Measurements from ENCODE around the gene FGF18. TPM values are rescaled to one million over a fixed set of nuclear protein-coding genes. Genes with fewer than 3 reads are reported as not detected.

Gene FGF18
- total RNA-seq, 3 donors from 2014 or later (not counting 1 experiment from before 2014, with no cell fraction given): 0.16 to 0.25 (median 0.23) TPM

- no peak overlapping the region for H3K27ac ChIP-seq (ENCODE audit: low read length)
- H3K4me3 Mint-ChIP-seq: no peak overlapping the region
- H3K27ac Mint-ChIP-seq: no peak overlapping the region
- ATAC-seq: no peak
- no peak for DNase-seq
- no peaks in the 10 kb centered on the region for H3K9me3 Mint-ChIP-seq
- intact Hi-C loops (cut with micrococcal nuclease): loop anchor here (10.0 kb wide), 1 partner anchor 811 kb away; no protein-coding TSS in a partner anchor
- no peak for TF ChIP-seq CTCF (IDR thresholded peaks at IDR 0.05)
- 88% methylated on average over 21 of the region's 21 CpGs for WGBS (ENCODE audit: insufficient coverage)
- peaks cover 0 to 15% of the 10 kb centered on the region in 2 donors for H3K4me1 Mint-ChIP-seq
- H3K36me3 Mint-ChIP-seq: no peaks in the 10 kb centered on the region
- no peaks in the 10 kb centered on the region for H3K36me3 ChIP-seq (ENCODE audit: control insufficient read depth, insufficient read depth, low read length)
- peaks cover 7 to 9% of the 10 kb centered on the region in 2 donors for H3K27me3 Mint-ChIP-seq (ENCODE audit: low read depth in 2 of 2)
- H3K4me3 ChIP-seq (ENCODE audit: low read length): no peak overlapping the region
- no peaks in the 10 kb centered on the region for H3K9me3 ChIP-seq (ENCODE audit: control insufficient read depth, insufficient read depth, low read length)
- peaks cover 12% of the 10 kb centered on the region for H3K4me1 ChIP-seq (ENCODE audit: control insufficient read depth, insufficient read depth, low read length)
- H3K27me3 ChIP-seq (ENCODE audit: control insufficient read depth, insufficient read depth, low read length): no peaks in the 10 kb centered on the region
Measured at GRCh38 chr5:171483551-171484135, 64.2 kb downstream of the FGF18 start.

GRCh38 chr5:171484460-171484899, 65.0 kb downstream of the FGF18 start:
- H3K9me3 Mint-ChIP-seq: no peaks in the 10 kb centered on the region
- no peak overlapping the region for H3K27ac Mint-ChIP-seq
- H3K9me3 ChIP-seq (ENCODE audit: control insufficient read depth, insufficient read depth, low read length): no peaks in the 10 kb centered on the region
- 30% methylated on average over 7 of the region's 7 CpGs for WGBS (ENCODE audit: insufficient coverage)
- intact Hi-C loops (cut with micrococcal nuclease): loop anchor here (10.0 kb wide), 1 partner anchor 810 kb away; no protein-coding TSS in a partner anchor
- peaks cover 8 to 10% of the 10 kb centered on the region in 2 donors for H3K27me3 Mint-ChIP-seq (ENCODE audit: low read depth in 2 of 2)
- peaks cover 4% of the 10 kb centered on the region for H3K4me1 ChIP-seq (ENCODE audit: control insufficient read depth, insufficient read depth, low read length)
- H3K27ac ChIP-seq (ENCODE audit: low read length): no peak overlapping the region
- H3K36me3 ChIP-seq (ENCODE audit: control insufficient read depth, insufficient read depth, low read length): no peaks in the 10 kb centered on the region
- no peaks in the 10 kb centered on the region for H3K36me3 Mint-ChIP-seq
- ATAC-seq (peak in 2 of 3 donors; percentile 47 to 69), DNase-seq (peak; percentile 37 to 62)
- H3K4me1 Mint-ChIP-seq: peaks cover 0 to 13% of the 10 kb centered on the region in 2 donors
- H3K27me3 ChIP-seq (ENCODE audit: control insufficient read depth, insufficient read depth, low read length): no peaks in the 10 kb centered on the region
- TF ChIP-seq CTCF (IDR thresholded peaks at IDR 0.05): peak; percentile 76
- no peak overlapping the region for H3K4me3 ChIP-seq (ENCODE audit: low read length)
- no peak overlapping the region for H3K4me3 Mint-ChIP-seq

- no peak for ATAC-seq
- Histone ChIP-seq H3K4me1 (ENCODE audit: control insufficient read depth, insufficient read depth, low read length) (no peaks in the 10 kb centered on the region), H3K27ac (ENCODE audit: low read length) (no peak overlapping the region), H3K9me3 (ENCODE audit: control insufficient read depth, insufficient read depth, low read length) (no peaks in the 10 kb centered on the region), H3K4me3 (ENCODE audit: low read length) (no peak overlapping the region), H3K27me3 (ENCODE audit: control insufficient read depth, insufficient read depth, low read length) (no peaks in the 10 kb centered on the region), H3K36me3 (ENCODE audit: control insufficient read depth, insufficient read depth, low read length) (no peaks in the 10 kb centered on the region)
- Mint-ChIP-seq H3K4me3 (no peak overlapping the region), H3K4me1 (peaks cover 0 to 5% of the 10 kb centered on the region in 2 donors), H3K27me3 (ENCODE audit: low read depth in 2 of 2) (peaks cover 8 to 10% of the 10 kb centered on the region in 2 donors), H3K27ac (no peak overlapping the region), H3K9me3 (no peaks in the 10 kb centered on the region), H3K36me3 (no peaks in the 10 kb centered on the region)
- DNase-seq: no peak
- TF ChIP-seq CTCF (IDR thresholded peaks at IDR 0.05): no peak
- intact Hi-C loops (cut with micrococcal nuclease): loop anchor here (5.0 to 10.0 kb wide), 2 partner anchors 422 to 809 kb away; no protein-coding TSS in a partner anchor
- WGBS (ENCODE audit: insufficient coverage): 88% methylated on average over 4 of the region's 4 CpGs
Measured at GRCh38 chr5:171485668-171486067, 66.2 kb downstream of the FGF18 start.

All from natural killer cell (primary cell).